Heart right ventricle (tissue), 16 donors: ENCODE measurements around the gene CCDC15. TPM values are rescaled to one million over a fixed set of nuclear protein-coding genes. Genes with fewer than 3 reads are reported as not detected.

ENCODE experiments used
- ATAC-seq, 8 donors: fragments of 200-7000 bp; cut with Tn5 transposase; one replicate each; pipeline ENCODE4 v1.9.1; 2020; ENCODE audit warnings: mild to moderate bottlenecking in 8 of 8, moderate library complexity in 8 of 8, moderate number of reproducible peaks in 1 of 8
- DNase-seq, 2 donors: peaks; one replicate each; pipeline ENCODE4 v3.0.0-alpha.2; 2020
- H3K27ac ChIP-seq, 10 donors: fragments of 200-600 bp; sonication (generic) in 2 of 10; one replicate each; pipeline versions ENCODE4 v1.5.0 to v1.8.0; 2020 to 2022; ENCODE audit warnings: mild to moderate bottlenecking in 3 of 10
- H3K27me3 ChIP-seq, 7 donors: fragments of 200-600 bp; one replicate each; pipeline ENCODE4 v1.8.0; 2021 to 2022; ENCODE audit warnings: mild to moderate bottlenecking in 2 of 7
- H3K36me3 ChIP-seq, 9 donors: fragments of 200-600 bp; sonication (generic) in 1 of 9; one replicate each; pipeline versions ENCODE4 v1.5.0 to v1.8.0; 2020 to 2022; ENCODE audit warnings: mild to moderate bottlenecking in 2 of 9
- H3K4me1 ChIP-seq, 9 donors: fragments of 200-600 bp; sonication (generic) in 1 of 9; one replicate each; pipeline versions ENCODE4 v1.5.0 to v1.8.0; 2020 to 2022; ENCODE audit warnings: mild to moderate bottlenecking in 4 of 9
- H3K4me3 ChIP-seq, 10 donors: fragments of 200-600 bp; sonication (generic) in 2 of 10; one replicate each; pipeline versions ENCODE4 v1.5.0 to v1.8.0; 2020 to 2022; ENCODE audit warnings: mild to moderate bottlenecking in 7 of 10, moderate library complexity in 2 of 10
- H3K9me3 ChIP-seq, 11 donors: fragments of 200-600 bp in 10 of 11; sonication (generic) in 2 of 11; one replicate each; pipeline versions ENCODE4 v1.5.0 to v1.8.0; 2013 to 2022; ENCODE audit warnings: mild to moderate bottlenecking in 2 of 11, control low read depth in 1 of 11, moderate library complexity in 1 of 11
- WGBS, 2 donors: extraction: QIAGEN DNeasy Blood & Tissue Kit; methylation state at CpG; one replicate each; pipeline ENCODE4 v1.1.7; 2013; ENCODE audit warnings: inconsistent platforms in 1 of 2; 5-methylcytosine and 5-hydroxymethylcytosine counted together
- intact Hi-C, 10 donors: fragments of 100-400 bp; cut with DNase I; formaldehyde crosslinking; loops; one replicate each; pipeline versions ENCODE4 v1.11.1 to v1.14.2; 2022
- polyA plus RNA-seq, 2 donors: library from polyadenylated mRNA; stranded (reverse); fragments of 200-250 nt; gene quantifications; one replicate each; pipeline ENCODE4 v1.2.3, GENCODE V29; 2013
- total RNA-seq, 10 donors: library from RNA; stranded (reverse); fragmentation: NEBNext Ultra II Directional in 3 of 10; extraction: Animal tissue kit (Norgen Biotek cat#: 25700) in 3 of 10; gene quantifications; one replicate each; pipeline versions ENCODE4 v1.2.1 to v1.2.4, GENCODE V29; 2021 to 2023
- TF ChIP-seq, protein P1 (sequence below), 9 donors: fragments of 200-600 bp; sonication (generic) in 2 of 9; IDR thresholded peaks; one replicate each; pipeline versions ENCODE4 v1.5.0 to v1.8.0; 2021 to 2022; ENCODE audit warnings: antibody characterized with exemption in 9 of 9, mild to moderate bottlenecking in 5 of 9, moderate library complexity in 1 of 9
- donor health status: Arrhythmogenic right ventricular cardiomyopathy.
- donor health status: ischemic (EF 13 %, LVEDD 7.1; RV severe dilation, severe dysfunction).
- donor health status: healthy with polysubstance abuse.
- donor health status: DM: no; HTN: yes; CAD: no.
- donor health status: DM: no; HTN: no; CAD: no.
- donor health status: ischemic (EF 25% LVEDD 6.9; RV normal size, moderate dysfunction).
- donor health status: ischemic (EF 25% LVEDD 5.7; RV mildly dilated, moderate dysfunction).
- donor health status: healthy.
- donor health status: DM: yes; HTN: yes; CAD: no.
- donor health status: Ischemic cardiomyopathy.
- donor health status: ischemic (EF 35%, LVEDD 5.7; RV mildly dilated, moderate dysfunction).
- donor health status: nonischemic (EF 11% LVEDD 7.7; RV severe dilation, severe dysfunction).
- donor health status: DM: yes; HTN: yes; CAD: no.
- donor health status: PGD.
- donor health status: ischemic (EF 29% LVEDD 5.4; RV normal size, mild dysfunction).
- donor health status: nonischemic (EF 23%, LVEDD 6.1; RV moderate dilation, normal function).

The CCDC15 gene
- total and polyA plus RNA-seq, 12 donors: 0.07 to 0.83 (median 0.20) TPM

- Histone ChIP-seq H3K27me3 (peaks cover 0 to 12% (median 0%) of the 10 kb centered on the region in 7 donors), H3K27ac (peak overlapping the region; percentile 58 to 90 (median 82)), H3K36me3 (no peaks in the 10 kb centered on the region), H3K4me3 (peak overlapping the region; percentile 3 to 59 (median 52)), H3K9me3 (no peaks in the 10 kb centered on the region), H3K4me1 (peaks cover 0 to 18% (median 12%) of the 10 kb centered on the region in 9 donors)
- intact Hi-C loops: loop anchor here in 3 of 10 donors (1.0 to 10.0 kb wide), 4 partner anchors 22 to 46 kb away; no protein-coding TSS in a partner anchor
- 3 to 6% methylated on average over 70 to 82 of the region's 82 CpGs for WGBS, 2 donors
- peak; percentile 86 for DNase-seq
- TF ChIP-seq, protein P1, sequence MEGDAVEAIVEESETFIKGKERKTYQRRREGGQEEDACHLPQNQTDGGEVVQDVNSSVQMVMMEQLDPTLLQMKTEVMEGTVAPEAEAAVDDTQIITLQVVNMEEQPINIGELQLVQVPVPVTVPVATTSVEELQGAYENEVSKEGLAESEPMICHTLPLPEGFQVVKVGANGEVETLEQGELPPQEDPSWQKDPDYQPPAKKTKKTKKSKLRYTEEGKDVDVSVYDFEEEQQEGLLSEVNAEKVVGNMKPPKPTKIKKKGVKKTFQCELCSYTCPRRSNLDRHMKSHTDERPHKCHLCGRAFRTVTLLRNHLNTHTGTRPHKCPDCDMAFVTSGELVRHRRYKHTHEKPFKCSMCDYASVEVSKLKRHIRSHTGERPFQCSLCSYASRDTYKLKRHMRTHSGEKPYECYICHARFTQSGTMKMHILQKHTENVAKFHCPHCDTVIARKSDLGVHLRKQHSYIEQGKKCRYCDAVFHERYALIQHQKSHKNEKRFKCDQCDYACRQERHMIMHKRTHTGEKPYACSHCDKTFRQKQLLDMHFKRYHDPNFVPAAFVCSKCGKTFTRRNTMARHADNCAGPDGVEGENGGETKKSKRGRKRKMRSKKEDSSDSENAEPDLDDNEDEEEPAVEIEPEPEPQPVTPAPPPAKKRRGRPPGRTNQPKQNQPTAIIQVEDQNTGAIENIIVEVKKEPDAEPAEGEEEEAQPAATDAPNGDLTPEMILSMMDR (IDR thresholded peaks at IDR 0.05): peak in 4 of 9 donors; percentile 14 to 43 (median 28)
- ATAC-seq: peak; percentile 82 to 93 (median 84)
Measured at GRCh38 chr11:124920870-124921609, 33.0 kb upstream of the CCDC15 start.

- 91 to 94% methylated on average over 4 of the region's 4 CpGs for whole genome bisulfite sequencing, 2 donors
- Histone ChIP-seq H3K9me3 (no peaks in the 10 kb centered on the region), H3K4me1 (peaks cover 0 to 18% (median 12%) of the 10 kb centered on the region in 9 donors), H3K36me3 (no peaks in the 10 kb centered on the region), H3K4me3 (no peak overlapping the region), H3K27ac (no peak overlapping the region), H3K27me3 (peaks cover 0 to 12% (median 0%) of the 10 kb centered on the region in 7 donors)
- intact Hi-C loops: loop anchor here in 1 of 10 donors (10.0 kb wide), 1 partner anchor 48 kb away; no protein-coding TSS in a partner anchor
- ATAC-seq (no peak), DNase-seq (no peak)
- TF ChIP-seq, protein P1 (IDR thresholded peaks at IDR 0.05): no peak
Measured at GRCh38 chr11:124922831-124923230, 31.2 kb upstream of the CCDC15 start.

DNA sequence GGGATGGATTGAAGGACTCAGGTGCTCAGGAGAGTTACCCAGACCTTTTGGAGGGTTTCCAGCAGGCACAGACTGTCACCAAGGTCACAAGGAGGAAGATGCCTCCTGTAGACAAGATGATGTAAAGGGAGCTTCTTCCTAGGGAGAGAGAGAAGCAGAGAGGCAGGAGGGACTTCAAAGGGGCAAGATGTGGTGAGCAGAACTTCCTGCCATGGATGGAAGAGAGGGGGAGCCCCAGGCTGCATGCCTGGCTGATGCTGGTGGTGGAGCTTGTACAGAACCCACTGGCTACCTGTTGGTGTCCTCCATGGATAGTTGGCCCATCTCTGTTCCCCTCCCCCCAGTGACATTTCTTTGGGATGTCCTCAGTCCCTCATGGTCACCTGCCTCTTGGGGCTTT is 30.7 kb upstream of the CCDC15 start:
- no peak overlapping the region for H3K27ac ChIP-seq
- TF ChIP-seq, protein P1 (IDR thresholded peaks at IDR 0.05): no peak
- DNase-seq: no peak
- intact Hi-C loops: loop anchor here in 1 of 10 donors (10.0 kb wide), 1 partner anchor 48 kb away; no protein-coding TSS in a partner anchor
- H3K4me3 ChIP-seq: no peak overlapping the region
- no peaks in the 10 kb centered on the region for H3K36me3 ChIP-seq
- ATAC-seq: no peak
- no peaks in the 10 kb centered on the region for H3K9me3 ChIP-seq
- H3K4me1 ChIP-seq: peaks cover 0 to 18% (median 12%) of the 10 kb centered on the region in 9 donors
- H3K27me3 ChIP-seq: peaks cover 0 to 12% (median 0%) of the 10 kb centered on the region in 7 donors

DNA sequence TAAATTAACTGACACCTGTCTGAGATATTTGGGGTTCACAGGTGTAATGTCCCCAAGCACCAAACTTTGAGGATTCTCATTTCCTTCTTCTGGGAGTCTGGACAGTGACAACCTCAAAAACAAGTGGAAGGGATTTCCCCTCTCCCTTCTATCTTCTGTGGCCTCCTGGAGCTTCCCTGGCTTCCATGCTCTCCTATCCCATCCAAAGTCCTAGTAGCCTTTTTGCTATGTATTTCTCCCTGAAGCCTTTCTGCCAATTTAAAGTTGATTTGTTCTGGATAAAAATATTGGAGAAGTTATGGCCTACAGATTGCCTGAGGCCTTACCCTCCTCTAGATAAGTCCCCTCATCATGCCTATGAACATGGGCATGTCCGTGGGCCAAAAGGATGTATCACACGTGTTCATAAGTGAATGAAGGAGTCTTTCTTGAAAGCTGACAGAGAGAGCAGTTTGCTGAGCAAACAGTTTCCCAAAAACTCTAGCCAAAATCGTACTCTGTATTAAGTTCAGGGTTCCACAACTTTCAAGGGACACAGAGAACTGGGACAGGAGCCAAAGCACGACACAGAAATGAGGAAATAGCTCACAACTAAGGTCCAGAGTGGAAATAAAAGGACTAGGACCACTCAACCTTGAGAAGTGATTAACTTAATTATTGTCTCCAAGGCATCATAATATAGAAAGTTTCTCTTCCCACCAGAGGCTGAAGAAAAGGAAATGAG is 24.9 kb upstream of the CCDC15 start:
- DNase-seq (no peak), ATAC-seq (peak in 3 of 8 donors; percentile 16 to 49 (median 31))
- Histone ChIP-seq H3K4me3 (no peak overlapping the region), H3K36me3 (no peaks in the 10 kb centered on the region), H3K4me1 (peaks cover 0 to 4% (median 0%) of the 10 kb centered on the region in 9 donors), H3K27ac (no peak overlapping the region), H3K9me3 (no peaks in the 10 kb centered on the region), H3K27me3 (no peaks in the 10 kb centered on the region)
- TF ChIP-seq, protein P1 (IDR thresholded peaks at IDR 0.05): no peak
- WGBS, 2 donors: 41 to 43% methylated on average over 4 of the region's 4 CpGs
- intact Hi-C loops: loop anchor here in 1 of 10 donors (10.0 kb wide), 1 partner anchor 54 kb away; no protein-coding TSS in a partner anchor
